GM12878 (cell line): Measurements from ENCODE around the gene PTGES3L. TPM values are rescaled to one million over a fixed set of nuclear protein-coding genes. Genes with fewer than 3 reads are reported as not detected.

Source experiments
- ATAC-seq: fragments of 200-7000 bp; cut with Tn5 transposase; 3 replicates; pipeline ENCODE4 v1.9.1; 2020; ENCODE audit warnings: mild to moderate bottlenecking, moderate library complexity
- BruUV-seq: library from RNA; stranded (reverse); fragments of 400-500 nt; replicated peaks from 2 replicates; lab custom pipeline; 2021; lab: Mats Ljungman, UMichigan
- CTCF ChIA-PET: fragments of 300-600 bp; sonication (Branson Sonifier 250); formaldehyde crosslinking; extraction: SDS; loops from one replicate; lab custom pipeline; 2021; ENCODE audit warnings: inconsistent platforms; lab: Yijun Ruan, JAX
- POLR2A ChIA-PET: fragments of 350-600 bp; formaldehyde crosslinking; extraction: SDS; loops from one replicate; lab custom pipeline; 2021; ENCODE audit warnings: inconsistent platforms; lab: Charles Lee
- RAD21 ChIA-PET: fragments of 300-600 bp; sonication (Branson Sonifier 250); formaldehyde crosslinking; loops from one replicate; lab custom pipeline; 2023; ENCODE audit warnings: antibody characterized with exemption; ENCODE audit not compliant: unreplicated experiment; lab: Charles Lee
- SMC1A ChIA-PET: fragments of 300-600 bp; sonication (Branson Sonifier 250); formaldehyde crosslinking; loops from one replicate; lab custom pipeline; 2023; ENCODE audit not compliant: unreplicated experiment, uncharacterized antibody; lab: Charles Lee
- DNase-seq: peaks from one replicate; pipeline ENCODE4 v3.0.0-alpha.2; 2011; ENCODE audit warnings: low read depth, low spot score
- FAIRE-seq: peaks from 3 replicates; lab custom pipeline; 2011; peaks lifted over from hg19 to GRCh38; lab: Jason Lieb, UNC
- H2AFZ ChIP-seq: 2 replicates; pipeline ENCODE4 v1.6.0; 2011; ENCODE audit warnings: low read depth, low read length, control low read depth; ENCODE audit not compliant: control insufficient read depth
- H3K27ac ChIP-seq: 2 replicates; pipeline ENCODE4 v1.5.1; 2011; ENCODE audit warnings: control low read depth; ENCODE audit not compliant: control insufficient read depth, insufficient read depth
- H3K27me3 ChIP-seq, 2 experiments: replicated peaks in 1 of 2; 2 replicates each; pipeline versions ENCODE4 v1.6.0 to v1.6.1; 2011; ENCODE audit warnings: low read length in 1 of 2; ENCODE audit not compliant: control insufficient read depth in 2 of 2, insufficient read depth in 2 of 2
- H3K36me3 ChIP-seq, 2 experiments: 2 replicates each; pipeline ENCODE4 v1.5.1; 2011; ENCODE audit warnings: low read length in 1 of 2; ENCODE audit not compliant: control insufficient read depth in 2 of 2, insufficient read depth in 2 of 2
- H3K4me1 ChIP-seq: 2 replicates; pipeline ENCODE4 v1.6.1; 2011; ENCODE audit warnings: mild to moderate bottlenecking, low read length, moderate library complexity, mixed read lengths; ENCODE audit not compliant: control insufficient read depth, insufficient read depth
- H3K4me2 ChIP-seq: 2 replicates; pipeline ENCODE4 v1.6.0; 2011; ENCODE audit warnings: control low read depth; ENCODE audit not compliant: control insufficient read depth, insufficient read depth
- H3K4me3 ChIP-seq: fragments of 200-600 bp; sonication (generic); 2 replicates; pipeline ENCODE4 v1.5.1; 2016
- H3K79me2 ChIP-seq: 2 replicates; pipeline ENCODE4 v1.6.0; 2011; ENCODE audit warnings: low read length; ENCODE audit not compliant: control insufficient read depth, insufficient read depth
- H3K9ac ChIP-seq: 2 replicates; pipeline ENCODE4 v1.8.0; 2011; ENCODE audit warnings: low read length, control low read depth, mixed read lengths; ENCODE audit not compliant: control insufficient read depth, insufficient read depth
- H3K9me3 ChIP-seq: replicated peaks from 3 replicates; pipeline ENCODE4 v1.5.1; 2011; ENCODE audit warnings: mild to moderate bottlenecking, low read length; ENCODE audit not compliant: control insufficient read depth, insufficient read depth
- H4K20me1 ChIP-seq: 2 replicates; pipeline ENCODE4 v1.6.0; 2011; ENCODE audit not compliant: control insufficient read depth, insufficient read depth
- BHLHE40 ChIP-seq, 2 experiments: fragments of 450-650 bp in 1 of 2; IDR thresholded peaks; 2 replicates each; pipeline ENCODE4 v1.6.1; 2011 to 2017; ENCODE audit warnings: low read depth in 2 of 2, borderline replicate concordance in 1 of 2, improper control_type of control experiment in 1 of 2, low read length in 1 of 2, mild to moderate bottlenecking in 1 of 2
- MAX ChIP-seq: IDR thresholded peaks from 2 replicates; pipeline ENCODE4 v1.6.1; 2012; ENCODE audit warnings: low read depth, low read length, improper control_type of control experiment
- MXI1 ChIP-seq: fragments of 150-350 bp; IDR thresholded peaks from 2 replicates; pipeline ENCODE4 v1.6.1; 2011; ENCODE audit warnings: low read depth, mild to moderate bottlenecking, inconsistent platforms, low read length, improper control_type of control experiment
- NFYA ChIP-seq: IDR thresholded peaks from 2 replicates; pipeline ENCODE4 v1.6.1; 2011; ENCODE audit warnings: low read depth, mild to moderate bottlenecking, low read length, improper control_type of control experiment, borderline replicate concordance
- PKNOX1 ChIP-seq: fragments of 450-650 bp; IDR thresholded peaks from 2 replicates; pipeline ENCODE4 v1.6.1; 2016; ENCODE audit warnings: mild to moderate bottlenecking
- RELB ChIP-seq: fragments of 450-650 bp; IDR thresholded peaks from 2 replicates; pipeline ENCODE4 v1.6.1; 2017; ENCODE audit warnings: low read depth, mild to moderate bottlenecking, moderate library complexity
- RUNX3 ChIP-seq: IDR thresholded peaks from 2 replicates; pipeline ENCODE4 v1.6.1; 2012; ENCODE audit warnings: low read length, inconsistent platforms
- SKIL ChIP-seq: fragments of 450-650 bp; IDR thresholded peaks from 2 replicates; pipeline ENCODE4 v1.6.1; 2017; ENCODE audit warnings: mild to moderate bottlenecking, low read depth, inconsistent platforms; ENCODE audit not compliant: poor library complexity, severe bottlenecking
- SMAD1 ChIP-seq: fragments of 450-650 bp; IDR thresholded peaks from 2 replicates; pipeline ENCODE4 v1.6.1; 2018; ENCODE audit warnings: mild to moderate bottlenecking, low read depth; ENCODE audit not compliant: partially characterized antibody
- TCF7 ChIP-seq: IDR thresholded peaks from 2 replicates; pipeline ENCODE4 v1.6.1; 2014; ENCODE audit warnings: antibody characterized with exemption, borderline replicate concordance
- WGBS: methylation state at CpG from one replicate; pipeline ENCODE4 v1.1.6; 2016; ENCODE audit warnings: low lambda C conversion rate; ENCODE audit not compliant: insufficient replicate concordance, insufficient coverage; ENCODE audit errors: missing lambda C conversion rate; 5-methylcytosine and 5-hydroxymethylcytosine counted together
- in situ Hi-C: fragments of 300-500 bp; cut with MboI; formaldehyde crosslinking; loops from 9 replicates; pipeline ENCODE4 v1.14.3; 2018; ENCODE audit warnings: mixed read lengths
- intact Hi-C: fragments of 100-400 bp; cut with micrococcal nuclease; formaldehyde crosslinking; loops from one replicate; pipeline ENCODE4 v1.14.2; 2022; ENCODE audit not compliant: unreplicated experiment
- polyA plus RNA-seq, 11 experiments: library from polyadenylated mRNA; depleted of rRNA in 4 of 11; unstranded in 6 of 11; stranded (reverse) in 5 of 11; fragments of >200 nt; fragmentation: Nextera tagmentation in 4 of 11; fragmentation: Illumina TruSeq in 1 of 11; extraction: Ambion mirVana in 4 of 11; extraction: Trizol in 1 of 11; gene quantifications; 1 replicate in 1 of 11; 2 replicates in 10 of 11; pipeline versions ENCODE4 v1.2.1 to v1.2.3, GENCODE V29; 2011 to 2016; ENCODE audit warnings: inconsistent platforms in 2 of 11, missing spikeins in 2 of 11, low read depth in 1 of 11
- total RNA-seq, 4 experiments: library from RNA; depleted of rRNA in 3 of 4; stranded (reverse); fragments of >200 nt in 3 of 4; fragmentation: Illumina TruSeq in 1 of 4; extraction: Trizol in 1 of 4; gene quantifications; 2 replicates each; pipeline versions ENCODE4 v1.2.1 to v1.2.3, GENCODE V29; 2013 to 2021
- TF ChIP-seq, protein P1 (sequence below): fragments of 450-650 bp; IDR thresholded peaks from 2 replicates; pipeline ENCODE4 v1.6.1; 2017; ENCODE audit warnings: mild to moderate bottlenecking
- TF ChIP-seq, protein P2 (sequence below): IDR thresholded peaks from 2 replicates; pipeline ENCODE4 v1.6.1; 2011; ENCODE audit warnings: mild to moderate bottlenecking, low read depth, low read length, moderate library complexity; ENCODE audit not compliant: insufficient replicate concordance

Gene PTGES3L
- total and polyA plus RNA-seq, 10 of the 15 experiments (the other 5 are each of a cell fraction or from before 2014, with no cell fraction given) = 0.11 to 2.3 (median 0.98) TPM

DNA sequence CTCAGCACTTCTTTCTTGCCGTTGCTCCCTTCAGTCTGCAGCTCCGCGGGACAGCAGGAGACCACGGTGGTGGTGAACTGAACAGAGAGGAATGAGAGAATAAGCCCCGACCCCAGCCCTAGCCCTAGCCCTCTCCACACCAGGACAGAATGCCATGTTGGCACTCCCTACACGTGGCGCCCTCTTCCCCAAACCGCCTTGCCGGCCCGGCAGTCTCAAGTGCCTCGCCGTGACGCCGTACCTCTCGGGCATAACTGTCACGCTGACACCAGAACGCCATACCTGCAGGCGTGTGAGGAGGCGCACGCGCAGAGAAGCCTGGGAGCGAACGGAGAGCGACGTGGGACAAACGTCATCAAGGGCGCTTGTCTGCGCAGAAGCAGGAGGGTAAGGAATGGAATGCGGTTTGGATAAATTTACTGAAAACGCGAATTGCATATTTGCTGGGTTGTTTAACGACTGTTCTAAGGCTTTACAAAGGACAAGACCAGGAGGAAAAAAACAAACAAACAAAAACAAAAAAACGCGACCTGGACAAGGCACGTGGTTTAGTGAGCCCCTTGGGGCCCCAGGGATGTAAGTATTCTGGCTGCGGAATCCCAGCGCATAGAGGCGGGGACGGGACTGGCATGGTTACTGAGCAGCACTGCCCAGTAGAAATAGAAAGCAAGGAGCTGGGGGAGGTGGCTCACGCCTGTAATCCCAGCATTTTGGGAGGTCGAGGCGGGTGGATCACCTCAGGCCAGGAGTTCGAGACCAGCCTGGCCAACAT lies 15.5 kb downstream of the PTGES3L start, which contains the start of gene AARSD1:
Gene AARSD1 (minus strand): TSS at position 294 of the 772 bp plus-strand sequence. CDS start 14 bp downstream, at position 280.
- H4K20me1 ChIP-seq = no peaks in the 10 kb centered on the region
- ChIA-PET SMC1A (interaction anchor here (0.8 to 1.5 kb wide), 5 partner anchors 20 to 34 kb away, joined by 3 to 9 read pairs (median 4); partner anchors contain the start of gene RPL27), CTCF (interaction anchor here (1.1 to 2.8 kb wide), 2 partner anchors 21 to 33 kb away, joined by 6 to 9 read pairs; partner anchors contain the start of gene RPL27), POLR2A (interaction anchor here (0.7 to 1.1 kb wide), 6 partner anchors 15 to 445 kb away, joined by 3 to 5 read pairs (median 4); partner anchors contain the start of gene RPL27), RAD21 (interaction anchor here (0.6 to 1.7 kb wide), 3 partner anchors 33 to 131 kb away, joined by 3 to 6 read pairs (median 6); partner anchors contain the start of gene RPL27)
- H3K4me1 ChIP-seq = no peaks in the 10 kb centered on the region; the same call in 1 of the 2 replicates
- H3K4me2 ChIP-seq = peak within 1 kb of the TSS; percentile 88
- ATAC-seq (peak; percentile 97), DNase-seq (peak; percentile 87), FAIRE-seq (peak; percentile 99)
- H2AFZ ChIP-seq = peak within 1 kb of the TSS; percentile 94
- WGBS = 1% methylated on average over 43 of the region's 43 CpGs
- no peaks in the 10 kb centered on the region for H3K9me3 ChIP-seq
- in situ Hi-C loops = no loop called here
- peak within 1 kb of the TSS; percentile 83 for H3K9ac ChIP-seq
- TSS peak; percentile 91 for BruUV-seq
- H3K4me3 ChIP-seq = peak within 1 kb of the TSS; percentile 73
- H3K27ac ChIP-seq = peak within 1 kb of the TSS; percentile 80
- H3K27me3 ChIP-seq = no peaks in the 10 kb centered on the region
- H3K79me2 ChIP-seq = peaks cover 14% of the 10 kb centered on the region
- H3K36me3 ChIP-seq = peaks cover 0 to 2% of the 10 kb centered on the region in 2 experiments; a peak in 2 of 4 replicates
- intact Hi-C loops = loop anchor here (2.0 kb wide), 1 partner anchor 34 kb away; the partner anchor contains the start of gene RPL27
- TF ChIP-seq, protein P1, sequence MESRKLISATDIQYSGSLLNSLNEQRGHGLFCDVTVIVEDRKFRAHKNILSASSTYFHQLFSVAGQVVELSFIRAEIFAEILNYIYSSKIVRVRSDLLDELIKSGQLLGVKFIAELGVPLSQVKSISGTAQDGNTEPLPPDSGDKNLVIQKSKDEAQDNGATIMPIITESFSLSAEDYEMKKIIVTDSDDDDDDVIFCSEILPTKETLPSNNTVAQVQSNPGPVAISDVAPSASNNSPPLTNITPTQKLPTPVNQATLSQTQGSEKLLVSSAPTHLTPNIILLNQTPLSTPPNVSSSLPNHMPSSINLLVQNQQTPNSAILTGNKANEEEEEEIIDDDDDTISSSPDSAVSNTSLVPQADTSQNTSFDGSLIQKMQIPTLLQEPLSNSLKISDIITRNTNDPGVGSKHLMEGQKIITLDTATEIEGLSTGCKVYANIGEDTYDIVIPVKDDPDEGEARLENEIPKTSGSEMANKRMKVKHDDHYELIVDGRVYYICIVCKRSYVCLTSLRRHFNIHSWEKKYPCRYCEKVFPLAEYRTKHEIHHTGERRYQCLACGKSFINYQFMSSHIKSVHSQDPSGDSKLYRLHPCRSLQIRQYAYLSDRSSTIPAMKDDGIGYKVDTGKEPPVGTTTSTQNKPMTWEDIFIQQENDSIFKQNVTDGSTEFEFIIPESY = no peak
- TF ChIP-seq NFYA (no peak), RELB (peak; percentile 98), MAX (peak; percentile 91), TCF7 (no peak), SMAD1 (no peak), BHLHE40 (IDR thresholded peaks at IDR 0.05; ENCODE audit: borderline replicate concordance in 1 of 2, low read depth in 2 of 2, low read length in 1 of 2) (peak; percentile 50 to 81; a peak in 3 of 4 replicates), RUNX3 (peak; percentile 85), MXI1 (peak; percentile 97), SKIL (peak; percentile 10), PKNOX1 (peak; percentile 83)
- TF ChIP-seq, protein P2, sequence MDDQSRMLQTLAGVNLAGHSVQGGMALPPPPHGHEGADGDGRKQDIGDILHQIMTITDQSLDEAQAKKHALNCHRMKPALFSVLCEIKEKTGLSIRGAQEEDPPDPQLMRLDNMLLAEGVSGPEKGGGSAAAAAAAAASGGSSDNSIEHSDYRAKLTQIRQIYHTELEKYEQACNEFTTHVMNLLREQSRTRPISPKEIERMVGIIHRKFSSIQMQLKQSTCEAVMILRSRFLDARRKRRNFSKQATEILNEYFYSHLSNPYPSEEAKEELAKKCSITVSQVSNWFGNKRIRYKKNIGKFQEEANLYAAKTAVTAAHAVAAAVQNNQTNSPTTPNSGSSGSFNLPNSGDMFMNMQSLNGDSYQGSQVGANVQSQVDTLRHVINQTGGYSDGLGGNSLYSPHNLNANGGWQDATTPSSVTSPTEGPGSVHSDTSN = peak; percentile 56
